Hepatocyte (in vitro differentiated cells): ENCODE measurements around the gene IRF1.

Experiments
- CTCF ChIP-seq: fragments of 200-600 bp; sonication (generic); IDR thresholded peaks from 2 replicates; pipeline ENCODE4 v1.5.1; 2016; ENCODE audit warnings: antibody characterized with exemption, mild to moderate bottlenecking; ENCODE audit not compliant: poor library complexity
- EZH2 ChIP-seq: fragments of 200-600 bp; sonication (generic); IDR thresholded peaks from 2 replicates; pipeline ENCODE4 v1.6.1; 2016; ENCODE audit warnings: antibody characterized with exemption, mild to moderate bottlenecking, borderline replicate concordance

GRCh38 chr5:132510076-132510475 is 19.5 kb upstream of the IRF1 start:
- no peak for TF ChIP-seq CTCF
- TF ChIP-seq EZH2, result no peak
